Neural progenitor cell (in vitro differentiated cells): ENCODE measurements around the gene PAGE2. TPM values are rescaled to one million over a fixed set of nuclear protein-coding genes. Genes with fewer than 3 reads are reported as not detected.
"Not testable (repeated sequence)": the region's sequence is repeated elsewhere in the genome, so short reads cannot be mapped to it uniquely, and the experiment has no call there.

Source experiments
- DNase-seq: peaks from one replicate; pipeline ENCODE4 v3.0.0-alpha.2; 2016; ENCODE audit warnings: low spot score
- H2AFZ ChIP-seq: fragments of 200-600 bp; sonication (generic); replicated peaks from 2 replicates; pipeline ENCODE4 v1.6.1; 2016; ENCODE audit warnings: antibody characterized with exemption
- H3F3A ChIP-seq: fragments of 200-600 bp; sonication (generic); 2 replicates; pipeline ENCODE4 v1.6.1; 2016; ENCODE audit warnings: antibody characterized with exemption, low read depth
- H3K27ac ChIP-seq: fragments of 200-600 bp; sonication (generic); 2 replicates; pipeline ENCODE4 v1.5.1; 2016; ENCODE audit warnings: mild to moderate bottlenecking
- H3K27me3 ChIP-seq: fragments of 200-600 bp; sonication (generic); 2 replicates; pipeline ENCODE4 v1.6.1; 2016; ENCODE audit warnings: mild to moderate bottlenecking, moderate library complexity
- H3K36me3 ChIP-seq: fragments of 200-600 bp; sonication (generic); 2 replicates; pipeline ENCODE4 v1.5.1; 2016
- H3K4me1 ChIP-seq: fragments of 200-600 bp; sonication (generic); 2 replicates; pipeline ENCODE4 v1.6.1; 2016; ENCODE audit warnings: mixed run types
- H3K4me2 ChIP-seq: fragments of 200-600 bp; sonication (generic); 2 replicates; pipeline ENCODE4 v1.6.1; 2016
- H3K4me3 ChIP-seq: fragments of 200-600 bp; sonication (generic); 2 replicates; pipeline ENCODE4 v1.5.1; 2016
- H3K79me2 ChIP-seq: fragments of 200-600 bp; sonication (generic); 2 replicates; pipeline ENCODE4 v1.6.1; 2016; ENCODE audit warnings: low read depth
- H3K9ac ChIP-seq: fragments of 200-600 bp; sonication (generic); 2 replicates; pipeline ENCODE4 v1.6.1; 2016
- H3K9me3 ChIP-seq: fragments of 200-600 bp; sonication (generic); 2 replicates; pipeline ENCODE4 v1.5.1; 2016; ENCODE audit warnings: low read depth
- H4K20me1 ChIP-seq: fragments of 200-600 bp; sonication (generic); 2 replicates; pipeline ENCODE4 v1.6.1; 2016; ENCODE audit warnings: low read depth
- H3K27ac Mint-ChIP-seq: 3 replicates; pipeline ENCODE4 v1.8.0; 2021; ENCODE audit warnings: mixed read lengths
- H3K27me3 Mint-ChIP-seq: 2 replicates; pipeline ENCODE4 v1.8.0; 2022; ENCODE audit warnings: low read depth, mild to moderate bottlenecking, inconsistent platforms, moderate library complexity, mixed read lengths; ENCODE audit not compliant: insufficient read depth
- H3K36me3 Mint-ChIP-seq: 3 replicates; pipeline ENCODE4 v1.8.0; 2021; ENCODE audit warnings: mixed read lengths
- H3K4me1 Mint-ChIP-seq: 3 replicates; pipeline ENCODE4 v1.8.0; 2021; ENCODE audit warnings: mixed read lengths
- H3K4me3 Mint-ChIP-seq: 3 replicates; pipeline ENCODE4 v1.8.0; 2021; ENCODE audit warnings: mild to moderate bottlenecking, moderate library complexity, mixed read lengths
- H3K9me3 Mint-ChIP-seq: 3 replicates; pipeline ENCODE4 v1.8.0; 2020; ENCODE audit warnings: mixed read lengths
- CTCF ChIP-seq: fragments of 200-600 bp; sonication (generic); IDR thresholded peaks from 2 replicates; pipeline ENCODE4 v1.5.1; 2017; ENCODE audit warnings: antibody characterized with exemption, mild to moderate bottlenecking
- EZH2 ChIP-seq: fragments of 200-600 bp; sonication (generic); IDR thresholded peaks from 2 replicates; pipeline ENCODE4 v1.6.1; 2017; ENCODE audit warnings: antibody characterized with exemption, mild to moderate bottlenecking, moderate library complexity
- EZH2phosphoT487 ChIP-seq: fragments of 200-600 bp; sonication (generic); IDR thresholded peaks from 2 replicates; pipeline ENCODE4 v1.6.1; 2017; ENCODE audit warnings: antibody characterized with exemption
- total RNA-seq: library from RNA; depleted of rRNA; stranded (reverse); fragments of >200 nt; gene quantifications from 2 replicates; pipeline ENCODE4 v1.2.3, GENCODE V29; 2015; ENCODE audit warnings: low replicate concordance

Gene PAGE2
- total RNA-seq, 1 donor from 2014 or later = 0.69 TPM

GRCh38 chrX:55056820-55057674 lies 31.8 kb upstream of the PAGE2 start:
- Histone ChIP-seq H3K9me3 (peaks cover 4% of the 10 kb centered on the region), H3F3A (no peaks in the 10 kb centered on the region), H3K36me3 (no peaks in the 10 kb centered on the region), H3K4me1 (no peaks in the 10 kb centered on the region), H3K4me3 (no peak overlapping the region), H2AFZ (no peak overlapping the region), H3K27me3 (peaks cover 5% of the 10 kb centered on the region), H3K27ac (no peak overlapping the region), H3K79me2 (no peaks in the 10 kb centered on the region), H4K20me1 (no peaks in the 10 kb centered on the region), H3K9ac (no peak overlapping the region), H3K4me2 (no peak overlapping the region)
- H3K27me3 Mint-ChIP-seq = no peaks in the 10 kb centered on the region
- TF ChIP-seq CTCF = no peak
- TF ChIP-seq EZH2phosphoT487 = no peak
- no peak for TF ChIP-seq EZH2
- peak overlapping the region; percentile 11 for H3K4me3 Mint-ChIP-seq
- H3K36me3 Mint-ChIP-seq = no peaks in the 10 kb centered on the region
- peak overlapping the region; percentile 55 for H3K27ac Mint-ChIP-seq
- no peak for DNase-seq
- peaks cover 8% of the 10 kb centered on the region for H3K4me1 Mint-ChIP-seq
- H3K9me3 Mint-ChIP-seq = peaks cover 7% of the 10 kb centered on the region

GRCh38 chrX:55057675-55058249 lies 31.1 kb upstream of the PAGE2 start:
- Mint-ChIP-seq H3K4me3 (peak overlapping the region; percentile 11), H3K9me3 (peaks cover 5% of the 10 kb centered on the region)
- TF ChIP-seq CTCF = peak; percentile 73
- TF ChIP-seq EZH2 = no peak

GRCh38 chrX:55067180-55067579 lies 21.6 kb upstream of the PAGE2 start:
- not testable (repeated sequence) for H3K9me3 ChIP-seq, H3K36me3 Mint-ChIP-seq, H3K4me3 ChIP-seq, H3K9me3 Mint-ChIP-seq, H3K27me3 ChIP-seq, H3K4me1 Mint-ChIP-seq, H3K4me1 ChIP-seq, H3F3A ChIP-seq, H3K9ac ChIP-seq, H2AFZ ChIP-seq, H3K79me2 ChIP-seq, H3K27ac Mint-ChIP-seq, H3K36me3 ChIP-seq, H3K27me3 Mint-ChIP-seq, H3K27ac ChIP-seq, H4K20me1 ChIP-seq, DNase-seq, H3K4me3 Mint-ChIP-seq, H3K4me2 ChIP-seq

More at GRCh38 chrX:55057675-55058249, 31.1 kb upstream of the PAGE2 start:
- H3K4me1 ChIP-seq = no peaks in the 10 kb centered on the region
- H3K27me3 ChIP-seq = peaks cover 5% of the 10 kb centered on the region
- no peaks in the 10 kb centered on the region for H3K27me3 Mint-ChIP-seq
- H3K36me3 Mint-ChIP-seq = no peaks in the 10 kb centered on the region
- H3K9ac ChIP-seq = no peak overlapping the region
- H3K36me3 ChIP-seq = no peaks in the 10 kb centered on the region
- no peaks in the 10 kb centered on the region for H3K79me2 ChIP-seq
- no peak overlapping the region for H3K4me2 ChIP-seq
- H3K27ac ChIP-seq = no peak overlapping the region
- peaks cover 4% of the 10 kb centered on the region for H3K9me3 ChIP-seq
- H2AFZ ChIP-seq = no peak overlapping the region
- no peaks in the 10 kb centered on the region for H3F3A ChIP-seq
- H4K20me1 ChIP-seq = no peaks in the 10 kb centered on the region
- DNase-seq = peak; percentile 26
- H3K4me1 Mint-ChIP-seq = peaks cover 8% of the 10 kb centered on the region
- H3K27ac Mint-ChIP-seq = no peak overlapping the region
- no peak overlapping the region for H3K4me3 ChIP-seq

GRCh38 chrX:55072286-55072685 lies 16.5 kb upstream of the PAGE2 start:
- Histone ChIP-seq H3F3A (no peaks in the 10 kb centered on the region), H2AFZ (no peak overlapping the region), H4K20me1 (no peaks in the 10 kb centered on the region), H3K27me3 (no peaks in the 10 kb centered on the region), H3K4me2 (no peak overlapping the region), H3K36me3 (no peaks in the 10 kb centered on the region), H3K4me1 (no peaks in the 10 kb centered on the region), H3K9me3 (no peaks in the 10 kb centered on the region), H3K79me2 (no peaks in the 10 kb centered on the region), H3K9ac (no peak overlapping the region), H3K27ac (no peak overlapping the region), H3K4me3 (no peak overlapping the region)
- Mint-ChIP-seq H3K4me3 (no peak overlapping the region), H3K9me3 (peaks cover 12% of the 10 kb centered on the region), H3K4me1 (no peaks in the 10 kb centered on the region), H3K27me3 (peaks cover 3% of the 10 kb centered on the region), H3K36me3 (no peaks in the 10 kb centered on the region), H3K27ac (no peak overlapping the region)
- TF ChIP-seq EZH2 (no peak), CTCF (no peak), EZH2phosphoT487 (no peak)
- no peak for DNase-seq
